A673 (cell line): ENCODE results near the gene PHF2. TPM values are rescaled to one million over a fixed set of nuclear protein-coding genes. Genes with fewer than 3 reads are reported as not detected.

Experiments
- BruUV-seq: library from RNA; stranded (reverse); fragments of 400-500 nt; replicated peaks from 2 replicates; lab custom pipeline; 2021; lab: Mats Ljungman, UMichigan
- CTCF ChIA-PET: fragments of 300-600 bp; sonication (Branson Sonifier 250); formaldehyde crosslinking; loops from one replicate; lab custom pipeline; 2022; ENCODE audit warnings: antibody characterized with exemption; lab: Charles Lee
- POLR2A ChIA-PET: fragments of 300-600 bp; sonication (Branson Sonifier 250); formaldehyde crosslinking; loops from one replicate; lab custom pipeline; 2022; ENCODE audit warnings: antibody characterized with exemption; ENCODE audit not compliant: low non-redundant PET; lab: Charles Lee
- DNase-seq: peaks from one replicate; pipeline ENCODE4 v3.0.0-alpha.2; 2015; ENCODE audit warnings: low spot score
- H3K27ac ChIP-seq: fragments of 200-600 bp; sonication (generic); 2 replicates; pipeline ENCODE4 v1.5.1; 2016; ENCODE audit warnings: mixed run types, low read depth, mild to moderate bottlenecking, mixed read lengths, antibody characterized with exemption, low read length; ENCODE audit not compliant: poor library complexity, severe bottlenecking
- H3K27me3 ChIP-seq: fragments of 200-600 bp; sonication (generic); replicated peaks from 2 replicates; pipeline ENCODE4 v1.6.1; 2017; ENCODE audit warnings: mixed run types, low read depth, mild to moderate bottlenecking, mixed read lengths, antibody characterized with exemption, low read length; ENCODE audit not compliant: insufficient read depth, poor library complexity
- H3K36me3 ChIP-seq: fragments of 200-600 bp; sonication (generic); 2 replicates; pipeline ENCODE4 v1.6.1; 2016; ENCODE audit warnings: mixed run types, mild to moderate bottlenecking, mixed read lengths, antibody characterized with exemption, low read length; ENCODE audit not compliant: insufficient read depth, poor library complexity, severe bottlenecking
- H3K4me1 ChIP-seq: fragments of 200-600 bp; sonication (generic); 2 replicates; pipeline ENCODE4 v1.6.1; 2017; ENCODE audit warnings: mixed run types, mild to moderate bottlenecking, mixed read lengths, antibody characterized with exemption, low read length; ENCODE audit not compliant: insufficient read depth, poor library complexity, severe bottlenecking
- H3K4me3 ChIP-seq: fragments of 200-600 bp; sonication (generic); 2 replicates; pipeline ENCODE4 v1.5.1; 2016; ENCODE audit warnings: low read depth, mixed run types, mild to moderate bottlenecking, mixed read lengths, low read length; ENCODE audit not compliant: poor library complexity, severe bottlenecking
- H3K9me3 ChIP-seq: fragments of 200-600 bp; sonication (generic); 2 replicates; pipeline ENCODE4 v1.6.1; 2016; ENCODE audit warnings: mixed run types, low read depth, mild to moderate bottlenecking, mixed read lengths, antibody characterized with exemption, low read length; ENCODE audit not compliant: poor library complexity, severe bottlenecking
- CTCF ChIP-seq: fragments of 300-800, 200-600 bp; sonication (generic); conservative IDR thresholded peaks from 2 replicates; pipeline ENCODE4 v1.5.1; 2017; ENCODE audit warnings: low read depth, mild to moderate bottlenecking, antibody characterized with exemption, low read length, moderate library complexity, mixed read lengths
- EZH2 ChIP-seq: fragments of 200-600 bp; sonication (generic); IDR thresholded peaks from 2 replicates; pipeline ENCODE4 v1.6.1; 2017; ENCODE audit warnings: borderline replicate concordance, low read depth, mild to moderate bottlenecking, mixed read lengths, antibody characterized with exemption, low read length; ENCODE audit not compliant: poor library complexity, severe bottlenecking
- intact Hi-C: fragments of 100-400 bp; cut with micrococcal nuclease; formaldehyde crosslinking; loops from one replicate; pipeline ENCODE4 v1.10.0; 2022; ENCODE audit not compliant: unreplicated experiment
- total RNA-seq: library from RNA; stranded (reverse); gene quantifications from 2 replicates; pipeline ENCODE4 v1.2.3, GENCODE V29; 2021

Gene PHF2
- total RNA-seq, 1 experiment from 2014 or later = 32.7 TPM

GRCh38 chr9:93587284-93587650 is 10.9 kb downstream of the PHF2 start:
- DNase-seq = no peak
- intact Hi-C loops = no loop called here
- Histone ChIP-seq H3K9me3 (peaks cover 4% of the 10 kb centered on the region), H3K4me1 (peaks cover 4% of the 10 kb centered on the region), H3K4me3 (no peak overlapping the region), H3K36me3 (no peaks in the 10 kb centered on the region), H3K27ac (no peak overlapping the region), H3K27me3 (no peaks in the 10 kb centered on the region)
- no TSS peak for BruUV-seq
- TF ChIP-seq CTCF = no peak
- TF ChIP-seq EZH2 = no peak
- CTCF ChIA-PET = no interaction called here
- POLR2A ChIA-PET = no interaction called here

- Histone ChIP-seq H3K4me3 (no peak overlapping the region), H3K27ac (no peak overlapping the region), H3K36me3 (no peaks in the 10 kb centered on the region), H3K4me1 (no peaks in the 10 kb centered on the region), H3K9me3 (peaks cover 4% of the 10 kb centered on the region), H3K27me3 (no peaks in the 10 kb centered on the region)
- no peak for DNase-seq
- TF ChIP-seq EZH2 (no peak), CTCF (no peak)
- ChIA-PET CTCF (no interaction called here), POLR2A (no interaction called here)
- intact Hi-C loops = no loop called here
- BruUV-seq = no TSS peak
These were observed 11.4 kb downstream of the PHF2 start for GRCh38 chr9:93587651-93588347.

GRCh38 chr9:93588641-93589609 is 12.5 kb downstream of the PHF2 start:
- Histone ChIP-seq H3K27ac (no peak overlapping the region), H3K9me3 (no peaks in the 10 kb centered on the region), H3K27me3 (no peaks in the 10 kb centered on the region), H3K36me3 (no peaks in the 10 kb centered on the region), H3K4me1 (peaks cover 4% of the 10 kb centered on the region), H3K4me3 (no peak overlapping the region)
- ChIA-PET CTCF (no interaction called here), POLR2A (no interaction called here)
- DNase-seq = no peak
- TF ChIP-seq EZH2 (no peak), CTCF (no peak)
- BruUV-seq = no TSS peak
- intact Hi-C loops = no loop called here
